SJSA1 (cell line): Measurements from ENCODE around the gene RANBP17. TPM values are rescaled to one million over a fixed set of nuclear protein-coding genes. Genes with fewer than 3 reads are reported as not detected.
A peak's percentile ranks its signal among the peaks of the same experiment; 100 is the strongest.
"Not testable (repeated sequence)": the region's sequence is repeated elsewhere in the genome, so short reads cannot be mapped to it uniquely, and the experiment has no call there.

ENCODE experiments used
- DNase-seq, 2 experiments: peaks; one replicate each; pipeline ENCODE4 v3.0.0-alpha.2; 2015 to 2020; ENCODE audit warnings: low spot score in 2 of 2, low read depth in 1 of 2
- H3K27ac ChIP-seq: fragments of 250-450 bp; sonication (Bioruptor Pico); 2 replicates; pipeline ENCODE4 v1.5.1; 2020; ENCODE audit warnings: mild to moderate bottlenecking, moderate library complexity
- H3K27me3 ChIP-seq: fragments of 250-450 bp; sonication (Bioruptor Pico); replicated peaks from 2 replicates; pipeline ENCODE4 v1.5.1; 2020; ENCODE audit warnings: mild to moderate bottlenecking, moderate library complexity
- H3K36me3 ChIP-seq: fragments of 250-450 bp; sonication (Bioruptor Pico); 2 replicates; pipeline ENCODE4 v1.5.1; 2020; ENCODE audit warnings: mild to moderate bottlenecking
- H3K4me1 ChIP-seq: fragments of 250-450 bp; sonication (Bioruptor Pico); replicated peaks from 2 replicates; pipeline ENCODE4 v1.6.1; 2021; ENCODE audit warnings: mild to moderate bottlenecking
- H3K4me3 ChIP-seq: fragments of 250-450 bp; sonication (Bioruptor Pico); 2 replicates; pipeline ENCODE4 v1.5.1; 2020; ENCODE audit warnings: mild to moderate bottlenecking
- H3K9me3 ChIP-seq: fragments of 250-450 bp; sonication (Bioruptor Pico); replicated peaks from 2 replicates; pipeline ENCODE4 v1.5.1; 2020; ENCODE audit warnings: mild to moderate bottlenecking
- total RNA-seq: library from RNA; depleted of rRNA; stranded (reverse); fragments of >200 nt; shearing (Covaris generic); gene quantifications from 2 replicates; pipeline ENCODE4 v1.2.3, GENCODE V29; 2014

RANBP17 gene
- total RNA-seq, 1 experiment from 2014 or later = 24.6 TPM

- H3K9me3 ChIP-seq, H3K27me3 ChIP-seq, H3K36me3 ChIP-seq, DNase-seq, H3K4me3 ChIP-seq, H3K4me1 ChIP-seq, H3K27ac ChIP-seq: not testable (repeated sequence)
These were observed 313.1 kb downstream of the RANBP17 start for GRCh38 chr5:171174960-171175359.

- no peak overlapping the region for H3K4me3 ChIP-seq
- H3K4me1 ChIP-seq = no peaks in the 10 kb centered on the region
- no peaks in the 10 kb centered on the region for H3K9me3 ChIP-seq
- H3K36me3 ChIP-seq = no peaks in the 10 kb centered on the region
- H3K27ac ChIP-seq = no peak overlapping the region
- DNase-seq = no peak
- no peaks in the 10 kb centered on the region for H3K27me3 ChIP-seq
These were observed 313.9 kb downstream of the RANBP17 start for GRCh38 chr5:171175746-171176145.

DNA sequence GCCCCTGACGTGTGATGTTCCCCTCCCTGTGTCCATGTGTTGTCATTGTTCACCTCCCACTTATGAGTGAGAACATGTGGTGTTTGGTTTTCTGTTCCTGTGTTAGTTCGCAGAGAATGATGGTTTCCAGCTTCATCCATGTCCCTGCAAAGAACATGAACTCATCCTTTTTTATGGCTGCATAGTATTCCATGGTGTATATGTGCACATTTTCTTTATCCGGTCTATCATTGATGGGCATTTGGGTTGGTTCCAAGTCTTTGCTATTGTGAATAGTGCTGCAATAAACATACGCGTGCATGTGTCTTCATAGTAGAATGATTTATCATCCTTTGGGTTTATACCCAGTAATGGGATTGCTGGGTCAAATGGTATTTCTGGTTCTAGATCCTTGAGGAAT is 316.4 kb downstream of the RANBP17 start:
- H3K4me3 ChIP-seq, H3K9me3 ChIP-seq, H3K36me3 ChIP-seq, H3K4me1 ChIP-seq, H3K27me3 ChIP-seq, H3K27ac ChIP-seq, DNase-seq: not testable (repeated sequence)

DNA sequence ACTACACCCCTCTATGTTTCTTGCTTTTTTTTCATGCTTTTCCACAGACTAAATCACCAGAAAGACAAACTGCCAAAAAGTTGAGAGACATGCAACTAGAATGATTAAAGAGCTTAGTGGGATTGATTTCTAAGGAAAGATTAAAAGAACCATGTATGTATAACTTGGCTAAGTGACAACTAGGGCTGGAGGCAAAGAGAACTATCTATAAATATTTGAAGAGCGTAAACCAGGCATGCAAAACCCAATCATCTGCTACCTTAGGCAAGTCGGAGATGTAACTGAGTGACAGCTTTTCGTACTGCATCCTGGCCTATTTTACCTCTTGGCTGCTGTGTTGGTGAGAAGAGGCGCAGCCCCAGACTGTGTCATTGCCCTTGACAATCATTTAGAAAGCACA is 326.2 kb downstream of the RANBP17 start:
- Histone ChIP-seq H3K27ac (no peak overlapping the region), H3K4me3 (no peak overlapping the region)

GRCh38 chr5:171189442-171189841 is 327.6 kb downstream of the RANBP17 start:
- Histone ChIP-seq H3K27me3 (no peaks in the 10 kb centered on the region), H3K4me1 (no peaks in the 10 kb centered on the region)

More for the DNA sequence above, 326.2 kb downstream of the RANBP17 start:
- DNase-seq = no peak
- Histone ChIP-seq H3K4me1 (no peaks in the 10 kb centered on the region), H3K36me3 (peaks cover 6% of the 10 kb centered on the region; the same call in 1 of the 2 replicates), H3K9me3 (no peaks in the 10 kb centered on the region), H3K27me3 (no peaks in the 10 kb centered on the region)

DNA sequence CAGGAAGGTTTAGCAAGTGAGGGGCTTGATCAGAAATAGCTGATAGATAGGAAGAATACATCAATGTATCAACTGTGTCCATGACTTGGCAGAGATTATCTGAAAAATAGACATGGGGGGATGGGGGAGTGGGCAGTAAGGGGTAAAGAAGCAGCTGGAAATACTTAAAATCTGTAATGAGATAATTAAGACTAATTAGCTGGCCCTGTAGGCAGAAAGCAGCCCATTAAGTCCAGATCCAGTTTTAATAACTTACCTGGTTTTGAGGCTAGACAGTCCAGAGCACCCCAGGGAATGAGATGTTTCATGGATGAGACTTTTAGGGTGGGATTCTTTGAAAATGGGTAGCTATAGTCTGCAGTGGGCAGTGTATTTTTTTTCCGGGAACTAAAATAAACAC is 330.3 kb downstream of the RANBP17 start:
- no peaks in the 10 kb centered on the region for H3K36me3 ChIP-seq

More at GRCh38 chr5:171189442-171189841, 327.6 kb downstream of the RANBP17 start:
- H3K4me3 ChIP-seq = no peak overlapping the region
- H3K9me3 ChIP-seq = no peaks in the 10 kb centered on the region
- H3K36me3 ChIP-seq = peaks cover 6% of the 10 kb centered on the region; the same call in 1 of the 2 replicates
- no peak for DNase-seq
- no peak overlapping the region for H3K27ac ChIP-seq

DNA sequence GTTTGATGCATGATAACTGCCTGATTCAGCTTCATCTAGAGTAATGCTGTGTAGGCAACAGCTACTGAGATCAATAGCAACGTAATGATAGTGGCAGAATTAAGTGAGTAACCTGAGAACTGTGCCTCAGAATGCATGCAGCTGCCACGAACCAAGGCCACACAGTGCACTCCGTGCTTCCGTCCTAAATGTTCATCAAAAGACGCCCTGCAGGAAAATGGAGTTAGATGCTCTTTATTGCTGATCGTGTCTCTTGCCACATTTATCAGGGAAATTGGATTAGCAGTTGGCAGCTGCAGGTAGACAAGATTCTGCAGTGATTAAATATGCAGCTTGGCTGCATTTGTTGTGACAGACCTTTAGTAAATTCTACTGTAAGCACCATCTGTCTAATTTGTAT is 339.5 kb downstream of the RANBP17 start:
- no peak for DNase-seq
- H3K27ac ChIP-seq = no peak overlapping the region
- H3K27me3 ChIP-seq = no peaks in the 10 kb centered on the region
- no peaks in the 10 kb centered on the region for H3K9me3 ChIP-seq
- no peak overlapping the region for H3K4me3 ChIP-seq
- H3K4me1 ChIP-seq = no peaks in the 10 kb centered on the region
- H3K36me3 ChIP-seq = no peaks in the 10 kb centered on the region

More for the DNA sequence above, 330.3 kb downstream of the RANBP17 start:
- Histone ChIP-seq H3K27me3 (no peaks in the 10 kb centered on the region), H3K9me3 (no peaks in the 10 kb centered on the region), H3K4me3 (no peak overlapping the region), H3K27ac (no peak overlapping the region), H3K4me1 (no peaks in the 10 kb centered on the region)
- DNase-seq = no peak

DNA sequence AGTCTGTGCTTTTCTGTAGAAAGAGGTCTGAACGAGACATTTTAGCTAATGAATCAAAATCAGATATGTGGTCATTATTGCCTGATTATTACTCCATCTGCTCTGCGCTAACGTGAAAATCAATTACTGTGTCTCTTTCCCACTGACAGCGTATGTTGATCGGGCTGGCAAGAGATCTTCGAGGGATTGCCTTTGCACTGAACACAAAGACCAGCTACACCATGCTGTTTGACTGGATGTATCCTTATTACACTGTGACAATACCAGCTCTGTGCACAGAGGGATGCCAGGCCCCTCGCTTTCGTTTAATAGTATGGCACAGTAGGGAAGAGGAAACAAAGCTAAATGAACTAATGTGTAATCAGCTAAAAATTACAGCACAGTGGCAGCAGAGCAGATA is 343.6 kb downstream of the RANBP17 start:
- DNase-seq = no peak
- Histone ChIP-seq H3K4me1 (no peaks in the 10 kb centered on the region), H3K36me3 (no peaks in the 10 kb centered on the region), H3K27ac (no peak overlapping the region), H3K27me3 (no peaks in the 10 kb centered on the region), H3K4me3 (no peak overlapping the region), H3K9me3 (no peaks in the 10 kb centered on the region)

DNA sequence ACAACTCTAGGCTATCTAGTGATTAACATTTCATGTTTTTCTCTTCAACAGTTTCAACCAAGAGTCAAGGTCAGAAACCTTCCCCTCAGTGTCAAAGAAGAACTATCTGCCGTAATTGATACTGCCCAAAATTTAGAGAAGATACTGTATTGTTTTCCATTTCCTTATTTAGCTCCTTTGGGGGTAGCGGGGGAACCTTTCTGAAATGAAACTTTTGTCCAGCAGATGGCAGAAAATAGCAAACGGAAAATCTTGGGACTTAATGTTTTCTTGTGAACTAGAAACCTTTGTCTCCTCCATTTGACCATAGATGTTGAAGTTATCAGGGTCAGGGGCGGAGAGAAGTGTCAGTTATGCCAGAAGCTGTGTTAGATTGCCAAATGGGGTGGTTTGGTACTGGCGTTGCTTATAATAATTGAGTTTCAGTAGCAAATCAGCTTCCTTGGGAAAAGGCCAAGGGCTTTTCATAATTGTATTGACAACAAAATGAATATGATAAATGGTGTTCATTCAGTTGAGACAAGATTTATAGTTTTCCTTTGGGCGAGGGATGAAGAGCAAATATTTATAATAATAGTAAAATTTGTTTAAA is 345.5 kb downstream of the RANBP17 start:
- peak in 1 of 2 experiments; percentile 58 for DNase-seq
- H3K9me3 ChIP-seq = no peaks in the 10 kb centered on the region
- no peak overlapping the region for H3K27ac ChIP-seq
- H3K4me3 ChIP-seq = no peak overlapping the region
- no peaks in the 10 kb centered on the region for H3K4me1 ChIP-seq
- no peaks in the 10 kb centered on the region for H3K36me3 ChIP-seq
- H3K27me3 ChIP-seq = no peaks in the 10 kb centered on the region

DNA sequence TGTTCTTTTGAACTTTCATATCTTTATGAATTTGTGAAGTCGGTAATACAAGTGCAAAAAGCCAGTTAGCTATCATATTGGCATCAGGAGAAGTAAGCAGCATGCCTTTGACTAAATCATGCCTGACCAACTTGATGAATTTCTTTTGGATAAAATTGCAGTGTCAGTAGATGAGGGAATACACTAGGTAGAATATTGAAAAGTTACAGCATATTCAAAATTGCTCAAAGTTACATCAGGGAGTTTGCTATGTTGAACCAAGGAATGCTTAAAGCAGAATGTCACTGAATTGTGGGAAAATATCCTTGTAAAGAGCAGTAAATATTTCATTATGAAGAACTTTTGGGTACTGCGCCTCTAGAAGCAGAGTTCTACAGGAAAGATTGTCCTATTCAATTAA is 360.1 kb downstream of the RANBP17 start:
- H3K27me3 ChIP-seq = no peaks in the 10 kb centered on the region

GRCh38 chr5:171223927-171224326 is 362.1 kb downstream of the RANBP17 start:
- no peaks in the 10 kb centered on the region for H3K9me3 ChIP-seq
- no peaks in the 10 kb centered on the region for H3K36me3 ChIP-seq
- no peaks in the 10 kb centered on the region for H3K27me3 ChIP-seq
- no peak overlapping the region for H3K4me3 ChIP-seq
- H3K27ac ChIP-seq = no peak overlapping the region
- no peaks in the 10 kb centered on the region for H3K4me1 ChIP-seq
- no peak for DNase-seq

More for the DNA sequence above, 360.1 kb downstream of the RANBP17 start:
- DNase-seq = no peak
- Histone ChIP-seq H3K27ac (no peak overlapping the region), H3K36me3 (no peaks in the 10 kb centered on the region), H3K9me3 (no peaks in the 10 kb centered on the region), H3K4me1 (no peaks in the 10 kb centered on the region), H3K4me3 (no peak overlapping the region)

DNA sequence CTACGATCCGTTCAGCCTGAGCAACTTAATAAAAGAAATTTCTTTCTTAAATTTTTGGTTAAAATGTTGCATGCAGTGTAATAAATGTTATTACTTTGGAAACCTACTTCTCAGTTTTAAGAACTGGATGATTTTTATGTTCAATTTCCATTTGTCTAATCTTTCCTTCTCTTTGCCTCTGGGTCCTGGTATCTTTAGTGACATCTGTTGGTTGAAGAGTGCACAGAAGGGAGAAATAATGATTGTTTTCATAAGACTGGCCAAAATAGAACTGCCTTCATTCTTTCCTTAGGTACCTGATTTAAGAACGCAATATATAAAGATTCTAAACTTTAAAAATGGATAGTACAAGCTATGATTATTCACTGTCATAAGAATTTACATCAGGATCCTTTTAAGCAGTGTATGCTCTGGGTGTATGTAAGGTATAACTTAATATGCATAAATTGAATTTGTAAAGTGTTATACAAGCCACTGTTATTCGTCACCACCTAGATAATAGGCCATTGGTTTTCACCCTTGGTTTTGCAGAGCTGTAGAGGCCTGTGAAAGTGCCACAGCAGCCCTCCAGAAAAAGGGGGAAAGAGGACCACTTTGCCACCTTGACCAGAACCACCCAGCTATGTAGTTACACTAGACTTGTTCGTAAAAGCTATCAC is 364.4 kb downstream of the RANBP17 start:
- Histone ChIP-seq H3K4me3 (no peak overlapping the region), H3K9me3 (no peaks in the 10 kb centered on the region), H3K36me3 (no peaks in the 10 kb centered on the region), H3K27ac (no peak overlapping the region), H3K27me3 (no peaks in the 10 kb centered on the region), H3K4me1 (no peaks in the 10 kb centered on the region)
- DNase-seq = no peak

- Histone ChIP-seq H3K36me3 (no peaks in the 10 kb centered on the region), H3K4me3 (no peak overlapping the region), H3K27me3 (no peaks in the 10 kb centered on the region), H3K27ac (no peak overlapping the region), H3K9me3 (no peaks in the 10 kb centered on the region), H3K4me1 (no peaks in the 10 kb centered on the region)
- no peak for DNase-seq
These were observed 365.0 kb downstream of the RANBP17 start for GRCh38 chr5:171226864-171227263.

DNA sequence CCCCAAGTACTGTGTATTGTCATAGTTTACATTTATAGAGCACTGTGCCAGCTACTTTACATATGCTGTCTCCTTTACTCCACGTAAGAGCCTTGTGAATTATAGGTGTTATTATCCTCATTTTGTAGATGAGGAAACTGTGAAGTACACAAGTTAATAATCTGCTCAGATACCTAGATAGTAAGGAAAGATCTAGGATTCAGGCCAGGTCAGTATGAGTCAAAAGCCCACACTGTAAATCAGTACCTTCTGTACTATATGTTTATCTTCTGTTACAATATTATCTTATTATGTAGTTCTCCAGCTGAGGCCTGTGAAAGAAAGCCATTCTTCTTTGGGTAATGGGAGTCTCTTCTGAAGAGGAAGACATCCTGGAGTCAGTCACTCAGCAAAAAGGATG is 374.8 kb downstream of the RANBP17 start:
- Histone ChIP-seq H3K27ac (no peak overlapping the region), H3K4me1 (peaks cover 7% of the 10 kb centered on the region), H3K9me3 (no peaks in the 10 kb centered on the region), H3K4me3 (no peak overlapping the region), H3K27me3 (no peaks in the 10 kb centered on the region), H3K36me3 (no peaks in the 10 kb centered on the region)
- no peak for DNase-seq
